ENCODE results near the gene RGPD3. TPM values are rescaled to one million over a fixed set of nuclear protein-coding genes. Genes with fewer than 3 reads are reported as not detected.
"Not testable (repeated sequence)": the region's sequence is repeated elsewhere in the genome, so short reads cannot be mapped to it uniquely, and the experiment has no call there.

RGPD3 gene
- total RNA-seq, 2 experiments from 2014 or later: 0.14 TPM; not detected in 1

GRCh38 chr2:106388814-106389410 is 79.3 kb downstream of the RGPD3 start:
- H3K4me1 Mint-ChIP-seq; DNase-seq; POLR2A ChIA-PET; H3K27me3 Mint-ChIP-seq; H3K4me3 Mint-ChIP-seq; H3K9me3 Mint-ChIP-seq; H3K27ac Mint-ChIP-seq; H3K36me3 Mint-ChIP-seq; ATAC-seq (ENCODE audit: low read depth): not testable (repeated sequence)

- H3K4me1 Mint-ChIP-seq; H3K9me3 Mint-ChIP-seq; DNase-seq; H3K4me3 Mint-ChIP-seq; POLR2A ChIA-PET; ATAC-seq (ENCODE audit: low read depth); H3K36me3 Mint-ChIP-seq; H3K27ac Mint-ChIP-seq: not testable (repeated sequence)
- peaks cover 13% of the 10 kb centered on the region for H3K27me3 Mint-ChIP-seq
Measured at GRCh38 chr2:106384548-106384947, 83.7 kb downstream of the RGPD3 start.

GRCh38 chr2:106381867-106382266 is 86.3 kb downstream of the RGPD3 start:
- POLR2A ChIA-PET; H3K4me3 Mint-ChIP-seq; DNase-seq; H3K27ac Mint-ChIP-seq; H3K4me1 Mint-ChIP-seq; H3K36me3 Mint-ChIP-seq; ATAC-seq (ENCODE audit: low read depth); H3K9me3 Mint-ChIP-seq: not testable (repeated sequence)
- peaks cover 13% of the 10 kb centered on the region for H3K27me3 Mint-ChIP-seq

- POLR2A ChIA-PET; H3K27ac Mint-ChIP-seq; H3K9me3 Mint-ChIP-seq; H3K4me3 Mint-ChIP-seq; H3K4me1 Mint-ChIP-seq; ATAC-seq (ENCODE audit: low read depth); H3K36me3 Mint-ChIP-seq; DNase-seq: not testable (repeated sequence)
- peaks cover 10% of the 10 kb centered on the region for H3K27me3 Mint-ChIP-seq
Measured at GRCh38 chr2:106379567-106379966, 88.6 kb downstream of the RGPD3 start.

- H3K9me3 Mint-ChIP-seq; H3K4me1 Mint-ChIP-seq; POLR2A ChIA-PET; DNase-seq; H3K27me3 Mint-ChIP-seq; ATAC-seq (ENCODE audit: low read depth); H3K36me3 Mint-ChIP-seq; H3K27ac Mint-ChIP-seq; H3K4me3 Mint-ChIP-seq: not testable (repeated sequence)
Measured at GRCh38 chr2:106369182-106369581, 99.0 kb downstream of the RGPD3 start.

- POLR2A ChIA-PET: no interaction called here
Measured at GRCh38 chr2:106366204-106366885, 101.9 kb downstream of the RGPD3 start.

GRCh38 chr2:106363791-106364190 is 104.4 kb downstream of the RGPD3 start:
- DNase-seq: no peak
- no peak overlapping the region for H3K4me3 Mint-ChIP-seq
- ATAC-seq (ENCODE audit: low read depth): no peak

More at GRCh38 chr2:106366204-106366885, 101.9 kb downstream of the RGPD3 start:
- Mint-ChIP-seq H3K27me3 (peaks cover 13% of the 10 kb centered on the region), H3K27ac (no peak overlapping the region), H3K4me1 (peaks cover 4% of the 10 kb centered on the region), H3K36me3 (peaks cover 4% of the 10 kb centered on the region), H3K9me3 (peaks cover 5% of the 10 kb centered on the region), H3K4me3 (no peak overlapping the region)
- DNase-seq (no peak), ATAC-seq (ENCODE audit: low read depth) (no peak)

GRCh38 chr2:106362789-106363188 is 105.4 kb downstream of the RGPD3 start:
- DNase-seq: no peak
- peaks cover 4% of the 10 kb centered on the region for H3K36me3 Mint-ChIP-seq
- peaks cover 5% of the 10 kb centered on the region for H3K9me3 Mint-ChIP-seq
- H3K27ac Mint-ChIP-seq: no peak overlapping the region
- H3K27me3 Mint-ChIP-seq: peaks cover 21% of the 10 kb centered on the region
- H3K4me3 Mint-ChIP-seq: no peak overlapping the region
- H3K4me1 Mint-ChIP-seq: peaks cover 10% of the 10 kb centered on the region
- no peak for ATAC-seq (ENCODE audit: low read depth)
- POLR2A ChIA-PET: no interaction called here

More at GRCh38 chr2:106363791-106364190, 104.4 kb downstream of the RGPD3 start:
- peaks cover 5% of the 10 kb centered on the region for H3K9me3 Mint-ChIP-seq
- peaks cover 4% of the 10 kb centered on the region for H3K4me1 Mint-ChIP-seq
- peaks cover 4% of the 10 kb centered on the region for H3K36me3 Mint-ChIP-seq
- no peak overlapping the region for H3K27ac Mint-ChIP-seq
- peaks cover 18% of the 10 kb centered on the region for H3K27me3 Mint-ChIP-seq
- POLR2A ChIA-PET: no interaction called here

GRCh38 chr2:106359512-106359911 is 108.7 kb downstream of the RGPD3 start:
- Mint-ChIP-seq H3K4me1 (peaks cover 10% of the 10 kb centered on the region), H3K27me3 (peaks cover 36% of the 10 kb centered on the region), H3K9me3 (no peaks in the 10 kb centered on the region), H3K27ac (no peak overlapping the region), H3K36me3 (no peaks in the 10 kb centered on the region), H3K4me3 (no peak overlapping the region)
- DNase-seq (no peak), ATAC-seq (ENCODE audit: low read depth) (no peak)
- POLR2A ChIA-PET: no interaction called here

- DNase-seq (no peak), ATAC-seq (ENCODE audit: low read depth) (no peak)
- peaks cover 38% of the 10 kb centered on the region for H3K27me3 Mint-ChIP-seq
- H3K9me3 Mint-ChIP-seq: no peaks in the 10 kb centered on the region
- no peak overlapping the region for H3K27ac Mint-ChIP-seq
- no peak overlapping the region for H3K4me3 Mint-ChIP-seq
- POLR2A ChIA-PET: no interaction called here
- peaks cover 7% of the 10 kb centered on the region for H3K4me1 Mint-ChIP-seq
- no peaks in the 10 kb centered on the region for H3K36me3 Mint-ChIP-seq
Measured at GRCh38 chr2:106358521-106358920, 109.7 kb downstream of the RGPD3 start.

GRCh38 chr2:106358081-106358480 is 110.1 kb downstream of the RGPD3 start:
- Mint-ChIP-seq H3K27ac (no peak overlapping the region), H3K36me3 (no peaks in the 10 kb centered on the region), H3K27me3 (peaks cover 39% of the 10 kb centered on the region), H3K4me1 (peaks cover 7% of the 10 kb centered on the region), H3K9me3 (no peaks in the 10 kb centered on the region), H3K4me3 (peak overlapping the region; percentile 14)
- DNase-seq (no peak), ATAC-seq (ENCODE audit: low read depth) (no peak)
- POLR2A ChIA-PET: no interaction called here

GRCh38 chr2:106356291-106356690 is 111.9 kb downstream of the RGPD3 start:
- DNase-seq: no peak
- H3K36me3 Mint-ChIP-seq: no peaks in the 10 kb centered on the region

GRCh38 chr2:106353676-106354075 is 114.5 kb downstream of the RGPD3 start:
- H3K9me3 Mint-ChIP-seq: no peaks in the 10 kb centered on the region
- H3K4me3 Mint-ChIP-seq: no peak overlapping the region

More at GRCh38 chr2:106356291-106356690, 111.9 kb downstream of the RGPD3 start:
- POLR2A ChIA-PET: no interaction called here
- Mint-ChIP-seq H3K9me3 (no peaks in the 10 kb centered on the region), H3K27me3 (peaks cover 44% of the 10 kb centered on the region), H3K4me1 (peaks cover 7% of the 10 kb centered on the region), H3K27ac (no peak overlapping the region), H3K4me3 (no peak overlapping the region)
- ATAC-seq (ENCODE audit: low read depth): no peak

GRCh38 chr2:106350980-106351379 is 117.2 kb downstream of the RGPD3 start:
- H3K27ac Mint-ChIP-seq: no peak overlapping the region
- no peak for DNase-seq
- no peaks in the 10 kb centered on the region for H3K4me1 Mint-ChIP-seq
- no peaks in the 10 kb centered on the region for H3K9me3 Mint-ChIP-seq
- H3K36me3 Mint-ChIP-seq: no peaks in the 10 kb centered on the region
- H3K4me3 Mint-ChIP-seq: no peak overlapping the region
- no peak for ATAC-seq (ENCODE audit: low read depth)
- POLR2A ChIA-PET: no interaction called here
- peaks cover 40% of the 10 kb centered on the region for H3K27me3 Mint-ChIP-seq

More at GRCh38 chr2:106353676-106354075, 114.5 kb downstream of the RGPD3 start:
- H3K27ac Mint-ChIP-seq: no peak overlapping the region
- H3K4me1 Mint-ChIP-seq: peaks cover 7% of the 10 kb centered on the region
- H3K36me3 Mint-ChIP-seq: no peaks in the 10 kb centered on the region
- no peak for ATAC-seq (ENCODE audit: low read depth)
- DNase-seq: no peak
- peaks cover 45% of the 10 kb centered on the region for H3K27me3 Mint-ChIP-seq
- POLR2A ChIA-PET: no interaction called here
